GM12878 (cell line): ENCODE data around the gene RGS4. TPM values are rescaled to one million over a fixed set of nuclear protein-coding genes. Genes with fewer than 3 reads are reported as not detected.

Experiments
- ATAC-seq: fragments of 200-7000 bp; cut with Tn5 transposase; 3 replicates; pipeline ENCODE4 v1.9.1; 2020; ENCODE audit warnings: mild to moderate bottlenecking, moderate library complexity
- BruUV-seq: library from RNA; stranded (reverse); fragments of 400-500 nt; replicated peaks from 2 replicates; lab custom pipeline; 2021; lab: Mats Ljungman, UMichigan
- CTCF ChIA-PET: fragments of 300-600 bp; sonication (Branson Sonifier 250); formaldehyde crosslinking; extraction: SDS; loops from one replicate; lab custom pipeline; 2021; ENCODE audit warnings: inconsistent platforms; lab: Yijun Ruan, JAX
- POLR2A ChIA-PET: fragments of 350-600 bp; formaldehyde crosslinking; extraction: SDS; loops from one replicate; lab custom pipeline; 2021; ENCODE audit warnings: inconsistent platforms; lab: Charles Lee
- RAD21 ChIA-PET: fragments of 300-600 bp; sonication (Branson Sonifier 250); formaldehyde crosslinking; loops from one replicate; lab custom pipeline; 2023; ENCODE audit warnings: antibody characterized with exemption; ENCODE audit not compliant: unreplicated experiment; lab: Charles Lee
- SMC1A ChIA-PET: fragments of 300-600 bp; sonication (Branson Sonifier 250); formaldehyde crosslinking; loops from one replicate; lab custom pipeline; 2023; ENCODE audit not compliant: unreplicated experiment, uncharacterized antibody; lab: Charles Lee
- DNase-seq: peaks from one replicate; pipeline ENCODE4 v3.0.0-alpha.2; 2011; ENCODE audit warnings: low read depth, low spot score
- FAIRE-seq: peaks from 3 replicates; lab custom pipeline; 2011; peaks lifted over from hg19 to GRCh38; lab: Jason Lieb, UNC
- H2AFZ ChIP-seq: 2 replicates; pipeline ENCODE4 v1.6.0; 2011; ENCODE audit warnings: low read depth, low read length, control low read depth; ENCODE audit not compliant: control insufficient read depth
- H3K27ac ChIP-seq: 2 replicates; pipeline ENCODE4 v1.5.1; 2011; ENCODE audit warnings: control low read depth; ENCODE audit not compliant: control insufficient read depth, insufficient read depth
- H3K27me3 ChIP-seq, 2 experiments: replicated peaks in 1 of 2; 2 replicates each; pipeline versions ENCODE4 v1.6.0 to v1.6.1; 2011; ENCODE audit warnings: low read length in 1 of 2; ENCODE audit not compliant: control insufficient read depth in 2 of 2, insufficient read depth in 2 of 2
- H3K36me3 ChIP-seq, 2 experiments: 2 replicates each; pipeline ENCODE4 v1.5.1; 2011; ENCODE audit warnings: low read length in 1 of 2; ENCODE audit not compliant: control insufficient read depth in 2 of 2, insufficient read depth in 2 of 2
- H3K4me1 ChIP-seq: 2 replicates; pipeline ENCODE4 v1.6.1; 2011; ENCODE audit warnings: mild to moderate bottlenecking, low read length, moderate library complexity, mixed read lengths; ENCODE audit not compliant: control insufficient read depth, insufficient read depth
- H3K4me2 ChIP-seq: 2 replicates; pipeline ENCODE4 v1.6.0; 2011; ENCODE audit warnings: control low read depth; ENCODE audit not compliant: control insufficient read depth, insufficient read depth
- H3K4me3 ChIP-seq: fragments of 200-600 bp; sonication (generic); 2 replicates; pipeline ENCODE4 v1.5.1; 2016
- H3K79me2 ChIP-seq: 2 replicates; pipeline ENCODE4 v1.6.0; 2011; ENCODE audit warnings: low read length; ENCODE audit not compliant: control insufficient read depth, insufficient read depth
- H3K9ac ChIP-seq: 2 replicates; pipeline ENCODE4 v1.8.0; 2011; ENCODE audit warnings: low read length, control low read depth, mixed read lengths; ENCODE audit not compliant: control insufficient read depth, insufficient read depth
- H3K9me3 ChIP-seq: replicated peaks from 3 replicates; pipeline ENCODE4 v1.5.1; 2011; ENCODE audit warnings: mild to moderate bottlenecking, low read length; ENCODE audit not compliant: control insufficient read depth, insufficient read depth
- H4K20me1 ChIP-seq: 2 replicates; pipeline ENCODE4 v1.6.0; 2011; ENCODE audit not compliant: control insufficient read depth, insufficient read depth
- ATF2 ChIP-seq: IDR thresholded peaks from 2 replicates; pipeline ENCODE4 v1.6.1; 2012; ENCODE audit warnings: low read length, inconsistent platforms
- ATF7 ChIP-seq: fragments of 450-650 bp; IDR thresholded peaks from 2 replicates; pipeline ENCODE4 v1.6.1; 2016; ENCODE audit warnings: low read depth, mild to moderate bottlenecking
- BCL3 ChIP-seq: IDR thresholded peaks from 2 replicates; pipeline ENCODE4 v1.6.1; 2011; ENCODE audit warnings: borderline replicate concordance, low read depth, mild to moderate bottlenecking, moderate library complexity, low read length; ENCODE audit not compliant: insufficient read depth, poor library complexity, severe bottlenecking
- EP300 ChIP-seq, 2 experiments: fragments of 150-350 bp in 1 of 2; IDR thresholded peaks; 2 replicates each; pipeline ENCODE4 v1.6.1; 2011 to 2012; ENCODE audit warnings: low read depth in 2 of 2, low read length in 2 of 2, borderline replicate concordance in 1 of 2, improper control_type of control experiment in 1 of 2, inconsistent platforms in 1 of 2; ENCODE audit not compliant: control insufficient read depth in 1 of 2
- GABPA ChIP-seq: IDR thresholded peaks from 2 replicates; pipeline ENCODE4 v1.6.1; 2014; ENCODE audit warnings: antibody characterized with exemption, low read depth, mild to moderate bottlenecking, inconsistent platforms
- JUNB ChIP-seq: IDR thresholded peaks from 2 replicates; pipeline ENCODE4 v1.6.1; 2016; ENCODE audit warnings: antibody characterized with exemption, mild to moderate bottlenecking
- POLR2AphosphoS2 ChIP-seq: IDR thresholded peaks from 2 replicates; pipeline ENCODE4 v1.6.1; 2011; ENCODE audit warnings: low read depth, mild to moderate bottlenecking, low read length, improper control_type of control experiment, moderate library complexity
- POU2F2 ChIP-seq: IDR thresholded peaks from 3 replicates; pipeline ENCODE4 v1.6.1; 2011; ENCODE audit warnings: low read depth, mild to moderate bottlenecking, low read length, borderline replicate concordance
- RB1 ChIP-seq: fragments of 450-650 bp; formaldehyde crosslinking; IDR thresholded peaks from 2 replicates; pipeline ENCODE4 v1.6.1; 2017; ENCODE audit warnings: mild to moderate bottlenecking, borderline replicate concordance
- RCOR1 ChIP-seq: conservative IDR thresholded peaks from 2 replicates; pipeline ENCODE4 v1.6.1; 2012; ENCODE audit warnings: low read depth, low read length, improper control_type of control experiment
- RUNX3 ChIP-seq: IDR thresholded peaks from 2 replicates; pipeline ENCODE4 v1.6.1; 2012; ENCODE audit warnings: low read length, inconsistent platforms
- SKIL ChIP-seq: fragments of 450-650 bp; IDR thresholded peaks from 2 replicates; pipeline ENCODE4 v1.6.1; 2017; ENCODE audit warnings: mild to moderate bottlenecking, low read depth, inconsistent platforms; ENCODE audit not compliant: poor library complexity, severe bottlenecking
- SMAD5 ChIP-seq: IDR thresholded peaks from 2 replicates; pipeline ENCODE4 v1.6.1; 2016; ENCODE audit warnings: antibody characterized with exemption, low read depth
- ZSCAN29 ChIP-seq: fragments of 450-650 bp; IDR thresholded peaks from 2 replicates; pipeline ENCODE4 v1.6.1; 2017; ENCODE audit warnings: mild to moderate bottlenecking, moderate library complexity
- in situ Hi-C: fragments of 300-500 bp; cut with MboI; formaldehyde crosslinking; loops from 9 replicates; pipeline ENCODE4 v1.14.3; 2018; ENCODE audit warnings: mixed read lengths
- intact Hi-C: fragments of 100-400 bp; cut with micrococcal nuclease; formaldehyde crosslinking; loops from one replicate; pipeline ENCODE4 v1.14.2; 2022; ENCODE audit not compliant: unreplicated experiment
- polyA plus RNA-seq, 11 experiments: library from polyadenylated mRNA; depleted of rRNA in 4 of 11; unstranded in 6 of 11; stranded (reverse) in 5 of 11; fragments of >200 nt; fragmentation: Nextera tagmentation in 4 of 11; fragmentation: Illumina TruSeq in 1 of 11; extraction: Ambion mirVana in 4 of 11; extraction: Trizol in 1 of 11; gene quantifications; 1 replicate in 1 of 11; 2 replicates in 10 of 11; pipeline versions ENCODE4 v1.2.1 to v1.2.3, GENCODE V29; 2011 to 2016; ENCODE audit warnings: inconsistent platforms in 2 of 11, missing spikeins in 2 of 11, low read depth in 1 of 11
- total RNA-seq, 4 experiments: library from RNA; depleted of rRNA in 3 of 4; stranded (reverse); fragments of >200 nt in 3 of 4; fragmentation: Illumina TruSeq in 1 of 4; extraction: Trizol in 1 of 4; gene quantifications; 2 replicates each; pipeline versions ENCODE4 v1.2.1 to v1.2.3, GENCODE V29; 2013 to 2021
- TF ChIP-seq, protein P1 (sequence below): fragments of 450-650 bp; IDR thresholded peaks from 2 replicates; pipeline ENCODE4 v1.6.1; 2017; ENCODE audit warnings: mild to moderate bottlenecking, moderate library complexity

Gene RGS4
- total and polyA plus RNA-seq, 10 of the 15 experiments (the other 5 are each of a cell fraction or from before 2014, with no cell fraction given) = 0.05 to 0.14 TPM; not detected in 8

- ATAC-seq = no peak
- H3K4me2 ChIP-seq = no peak overlapping the region
- ChIA-PET RAD21 (no interaction called here), SMC1A (interaction anchor here (1.3 kb wide), 1 partner anchor 10 kb away, joined by 3 read pairs; no protein-coding TSS in a partner anchor), POLR2A (no interaction called here), CTCF (interaction anchor here (1.2 kb wide), 1 partner anchor 10 kb away, joined by 5 read pairs; no protein-coding TSS in a partner anchor)
- H3K79me2 ChIP-seq = no peaks in the 10 kb centered on the region
- H3K9me3 ChIP-seq = no peaks in the 10 kb centered on the region
- TF ChIP-seq SKIL = no peak
- TF ChIP-seq RB1 = no peak
- TF ChIP-seq RCOR1 = no peak
- no peak for TF ChIP-seq POU2F2
- no peak for TF ChIP-seq RUNX3
- TF ChIP-seq SMAD5 = no peak
- no peak for TF ChIP-seq ZSCAN29
- no peak for TF ChIP-seq ATF2
- TF ChIP-seq, protein P1, sequence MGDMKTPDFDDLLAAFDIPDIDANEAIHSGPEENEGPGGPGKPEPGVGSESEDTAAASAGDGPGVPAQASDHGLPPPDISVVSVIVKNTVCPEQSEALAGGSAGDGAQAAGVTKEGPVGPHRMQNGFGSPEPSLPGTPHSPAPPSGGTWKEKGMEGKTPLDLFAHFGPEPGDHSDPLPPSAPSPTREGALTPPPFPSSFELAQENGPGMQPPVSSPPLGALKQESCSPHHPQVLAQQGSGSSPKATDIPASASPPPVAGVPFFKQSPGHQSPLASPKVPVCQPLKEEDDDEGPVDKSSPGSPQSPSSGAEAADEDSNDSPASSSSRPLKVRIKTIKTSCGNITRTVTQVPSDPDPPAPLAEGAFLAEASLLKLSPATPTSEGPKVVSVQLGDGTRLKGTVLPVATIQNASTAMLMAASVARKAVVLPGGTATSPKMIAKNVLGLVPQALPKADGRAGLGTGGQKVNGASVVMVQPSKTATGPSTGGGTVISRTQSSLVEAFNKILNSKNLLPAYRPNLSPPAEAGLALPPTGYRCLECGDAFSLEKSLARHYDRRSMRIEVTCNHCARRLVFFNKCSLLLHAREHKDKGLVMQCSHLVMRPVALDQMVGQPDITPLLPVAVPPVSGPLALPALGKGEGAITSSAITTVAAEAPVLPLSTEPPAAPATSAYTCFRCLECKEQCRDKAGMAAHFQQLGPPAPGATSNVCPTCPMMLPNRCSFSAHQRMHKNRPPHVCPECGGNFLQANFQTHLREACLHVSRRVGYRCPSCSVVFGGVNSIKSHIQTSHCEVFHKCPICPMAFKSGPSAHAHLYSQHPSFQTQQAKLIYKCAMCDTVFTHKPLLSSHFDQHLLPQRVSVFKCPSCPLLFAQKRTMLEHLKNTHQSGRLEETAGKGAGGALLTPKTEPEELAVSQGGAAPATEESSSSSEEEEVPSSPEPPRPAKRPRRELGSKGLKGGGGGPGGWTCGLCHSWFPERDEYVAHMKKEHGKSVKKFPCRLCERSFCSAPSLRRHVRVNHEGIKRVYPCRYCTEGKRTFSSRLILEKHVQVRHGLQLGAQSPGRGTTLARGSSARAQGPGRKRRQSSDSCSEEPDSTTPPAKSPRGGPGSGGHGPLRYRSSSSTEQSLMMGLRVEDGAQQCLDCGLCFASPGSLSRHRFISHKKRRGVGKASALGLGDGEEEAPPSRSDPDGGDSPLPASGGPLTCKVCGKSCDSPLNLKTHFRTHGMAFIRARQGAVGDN = no peak
- no peak for TF ChIP-seq BCL3
- no peak for TF ChIP-seq EP300 (IDR thresholded peaks at IDR 0.05; ENCODE audit: borderline replicate concordance in 1 of 2, control insufficient read depth in 1 of 2, low read depth in 2 of 2, low read length in 2 of 2)
- no peak for TF ChIP-seq POLR2AphosphoS2
- no peak for TF ChIP-seq ATF7
- no peak for TF ChIP-seq JUNB
- no peak for TF ChIP-seq GABPA
- no peaks in the 10 kb centered on the region for H3K4me1 ChIP-seq
- no peak overlapping the region for H3K27ac ChIP-seq
- no peak for FAIRE-seq
- H3K4me3 ChIP-seq = no peak overlapping the region
- BruUV-seq = no TSS peak
- no peak overlapping the region for H3K9ac ChIP-seq
- H3K27me3 ChIP-seq = peaks cover 0 to 8% of the 10 kb centered on the region in 2 experiments; a peak in 2 of 4 replicates
- no peak for DNase-seq
- intact Hi-C loops (no loop called here), in situ Hi-C loops (no loop called here)
- H3K36me3 ChIP-seq = no peaks in the 10 kb centered on the region
- H4K20me1 ChIP-seq = no peaks in the 10 kb centered on the region
- no peak overlapping the region for H2AFZ ChIP-seq
Measured at GRCh38 chr1:163050496-163050895, 18.7 kb upstream of the RGS4 start.
